Stimulated activated memory B cell treated with anti-CD40 and anti-IgM and Interleukin-4, amounts not matched to agents 10 μg/mL and 1 μg/mL and 100 μg/mL, for 72 hours (primary cell): ENCODE data around the gene ACVR1.

Experiments used
- ATAC-seq: fragments of 150-1000 bp; cut with Tn5 transposase; 2 replicates; pipeline ENCODE4 v1.10.0; 2021
- H3K27ac Mint-ChIP-seq: one replicate; pipeline ENCODE4 v1.8.0; 2022; ENCODE audit warnings: mild to moderate bottlenecking, mixed read lengths
- H3K27me3 Mint-ChIP-seq: one replicate; pipeline ENCODE4 v1.8.0; 2022; ENCODE audit warnings: mixed read lengths
- H3K36me3 Mint-ChIP-seq: one replicate; pipeline ENCODE4 v1.8.0; 2022; ENCODE audit warnings: mixed read lengths
- H3K4me1 Mint-ChIP-seq: one replicate; pipeline ENCODE4 v1.8.0; 2022; ENCODE audit warnings: mixed read lengths
- H3K4me3 Mint-ChIP-seq: one replicate; pipeline ENCODE4 v1.8.0; 2022; ENCODE audit warnings: mild to moderate bottlenecking, moderate library complexity, mixed read lengths
- H3K9me3 Mint-ChIP-seq: one replicate; pipeline ENCODE4 v1.8.0; 2022; ENCODE audit warnings: mixed read lengths

The ACVR1 gene

DNA sequence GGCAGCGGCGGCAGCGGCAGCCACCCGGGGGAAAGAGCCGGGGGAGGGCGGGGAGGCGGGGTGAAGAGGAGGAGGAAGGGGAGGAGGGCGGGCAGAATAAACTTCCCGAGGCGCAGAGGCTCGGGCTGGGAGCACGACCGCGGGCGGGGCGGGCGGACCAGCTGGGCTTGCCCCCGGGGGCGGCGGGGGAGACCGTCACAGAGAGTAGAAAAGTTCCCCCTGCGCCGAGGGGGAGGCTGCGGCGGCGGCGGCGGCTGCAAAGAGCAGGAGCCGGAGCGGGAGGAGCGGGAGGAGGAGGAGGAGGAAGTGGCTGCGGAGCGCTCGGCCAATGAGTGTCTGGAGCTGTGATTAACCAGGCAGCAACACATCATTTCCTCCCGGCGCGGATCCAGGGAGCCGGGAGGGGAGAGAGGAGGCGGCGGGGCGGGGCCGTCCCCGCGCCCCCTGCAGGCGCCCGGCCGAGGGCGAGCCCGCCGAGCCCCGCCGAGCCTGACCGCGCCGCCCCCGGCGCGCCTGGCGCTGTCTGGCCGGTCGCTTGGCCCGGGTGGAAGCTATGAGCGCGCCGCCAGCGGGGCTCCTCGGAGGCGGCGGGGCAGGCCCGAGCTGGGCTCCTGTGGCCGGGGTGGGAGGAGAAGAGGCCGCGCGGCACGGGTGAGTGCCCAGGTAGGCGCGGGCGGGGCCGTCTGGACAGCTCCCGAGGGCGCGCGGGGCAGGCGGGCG lies at the start of gene ACVR1:
Gene ACVR1, minus strand, starts transcription at position 265 of the 720 bp plus-strand sequence. CDS start 76,837 bp downstream, outside the sequence.
- H3K36me3 Mint-ChIP-seq, result no peaks in the 10 kb centered on the region
- ATAC-seq, result peak; percentile 90
- peak within 1 kb of the TSS; percentile 78 for H3K27ac Mint-ChIP-seq
- H3K4me1 Mint-ChIP-seq, result peaks cover 35% of the 10 kb centered on the region
- no peaks in the 10 kb centered on the region for H3K27me3 Mint-ChIP-seq
- H3K4me3 Mint-ChIP-seq, result peak within 1 kb of the TSS; percentile 87
- no peaks in the 10 kb centered on the region for H3K9me3 Mint-ChIP-seq

GRCh38 chr2:157925071-157925470 lies 48.9 kb upstream of the ACVR1 start:
- Mint-ChIP-seq H3K4me1 (no peaks in the 10 kb centered on the region), H3K9me3 (no peaks in the 10 kb centered on the region), H3K4me3 (no peak overlapping the region), H3K27me3 (peaks cover 19% of the 10 kb centered on the region), H3K36me3 (no peaks in the 10 kb centered on the region), H3K27ac (no peak overlapping the region)
- no peak for ATAC-seq

DNA sequence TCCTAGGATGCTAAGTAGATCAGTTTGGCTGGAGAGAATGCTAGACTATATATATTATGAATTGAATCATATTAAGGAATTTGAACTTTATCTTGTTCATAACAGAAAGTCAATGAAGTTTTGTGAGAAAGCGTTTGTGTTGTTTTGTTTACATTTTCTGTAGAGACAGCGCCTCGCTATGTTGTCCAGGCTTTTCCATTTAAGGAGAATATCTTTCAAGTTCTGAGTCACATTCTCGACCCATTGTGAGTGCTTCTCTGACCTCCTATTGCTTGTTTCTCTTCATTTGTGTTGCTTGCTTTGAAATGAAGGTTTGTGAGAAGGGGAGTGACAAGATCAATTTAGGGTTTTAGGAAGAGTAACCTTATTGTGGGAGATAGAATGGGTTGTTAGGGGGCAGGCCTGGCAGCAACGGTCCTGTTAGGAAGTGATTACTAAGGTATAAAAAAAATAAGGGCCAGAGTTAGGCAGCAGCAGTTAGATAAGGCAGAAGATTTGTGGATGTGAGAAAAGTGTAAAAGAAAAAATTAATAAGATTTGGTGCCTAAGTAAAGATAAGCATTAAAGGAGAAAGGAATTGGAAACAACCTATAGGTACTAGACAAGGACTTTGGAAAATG lies 47.6 kb upstream of the ACVR1 start:
- Mint-ChIP-seq H3K4me1 (no peaks in the 10 kb centered on the region), H3K27me3 (peaks cover 23% of the 10 kb centered on the region), H3K36me3 (no peaks in the 10 kb centered on the region), H3K9me3 (no peaks in the 10 kb centered on the region), H3K4me3 (no peak overlapping the region), H3K27ac (no peak overlapping the region)
- no peak for ATAC-seq

GRCh38 chr2:157922815-157923214 lies 46.7 kb upstream of the ACVR1 start:
- Mint-ChIP-seq H3K27ac (no peak overlapping the region), H3K9me3 (no peaks in the 10 kb centered on the region), H3K27me3 (peaks cover 23% of the 10 kb centered on the region), H3K36me3 (no peaks in the 10 kb centered on the region), H3K4me3 (no peak overlapping the region), H3K4me1 (no peaks in the 10 kb centered on the region)
- ATAC-seq, result no peak

DNA sequence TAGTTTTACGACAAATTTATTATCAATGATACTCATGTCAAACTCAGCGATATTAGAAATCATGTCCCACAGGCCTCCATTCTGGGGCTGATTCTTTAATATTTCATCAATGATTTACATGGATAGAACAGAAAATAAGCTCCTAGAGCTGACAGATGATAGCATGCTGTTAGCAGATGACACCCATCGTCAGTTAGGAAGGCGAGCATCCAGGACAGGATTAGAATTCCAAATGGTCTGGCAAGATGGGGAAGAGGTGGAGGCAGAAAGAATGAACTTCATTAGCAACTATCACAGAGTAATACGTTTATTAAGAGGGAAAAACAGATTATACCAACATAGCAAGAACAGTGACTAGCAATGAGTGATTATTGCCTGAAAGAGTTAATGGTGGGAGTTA lies 46.2 kb upstream of the ACVR1 start:
- H3K27me3 Mint-ChIP-seq, result peaks cover 23% of the 10 kb centered on the region
- H3K9me3 Mint-ChIP-seq, result no peaks in the 10 kb centered on the region
- ATAC-seq, result no peak
- no peak overlapping the region for H3K4me3 Mint-ChIP-seq
- H3K27ac Mint-ChIP-seq, result no peak overlapping the region
- no peaks in the 10 kb centered on the region for H3K36me3 Mint-ChIP-seq
- no peaks in the 10 kb centered on the region for H3K4me1 Mint-ChIP-seq

DNA sequence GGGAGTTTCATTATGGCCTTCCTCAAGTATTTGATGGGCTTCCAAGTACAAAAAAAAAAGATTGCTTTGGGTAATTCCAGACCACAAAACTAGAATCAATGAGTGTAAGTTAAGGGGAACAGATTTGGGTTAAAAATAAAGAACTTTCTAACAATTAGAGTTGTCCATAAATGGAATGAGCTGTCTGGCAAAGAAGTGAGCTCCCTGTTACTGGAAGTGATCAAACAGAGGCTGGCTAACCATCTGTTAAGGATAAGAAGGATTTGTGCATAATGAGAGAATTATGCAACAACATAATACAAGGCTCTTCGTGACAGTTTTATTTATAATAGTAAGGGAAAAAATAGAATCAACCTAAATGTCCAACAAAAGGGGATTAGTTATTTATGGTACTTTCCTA lies 44.6 kb upstream of the ACVR1 start:
- no peak overlapping the region for H3K27ac Mint-ChIP-seq
- H3K4me3 Mint-ChIP-seq, result no peak overlapping the region
- H3K4me1 Mint-ChIP-seq, result no peaks in the 10 kb centered on the region
- no peaks in the 10 kb centered on the region for H3K36me3 Mint-ChIP-seq
- no peaks in the 10 kb centered on the region for H3K9me3 Mint-ChIP-seq
- peaks cover 23% of the 10 kb centered on the region for H3K27me3 Mint-ChIP-seq
- no peak for ATAC-seq

DNA sequence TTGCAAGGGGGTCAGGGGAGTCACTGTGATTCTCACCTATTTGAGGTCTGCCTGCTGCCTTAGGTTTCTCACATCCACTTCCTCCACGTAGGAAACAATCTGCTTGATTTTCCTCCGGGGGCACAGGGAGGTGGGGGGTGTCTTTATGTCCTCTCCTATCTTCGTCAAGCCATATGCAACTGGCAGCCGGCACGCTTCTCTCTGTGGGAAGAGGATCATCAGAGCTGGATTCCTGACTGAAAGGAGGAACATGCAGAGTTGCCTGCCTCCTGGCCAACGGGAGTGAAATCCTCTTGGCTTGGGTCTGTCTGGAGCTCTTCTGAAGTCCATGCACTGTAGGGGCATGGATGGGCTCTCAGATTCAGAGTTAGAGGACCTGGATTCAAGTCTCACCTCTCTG lies 43.1 kb upstream of the ACVR1 start:
- H3K4me1 Mint-ChIP-seq, result no peaks in the 10 kb centered on the region
- no peak overlapping the region for H3K27ac Mint-ChIP-seq
- ATAC-seq, result no peak
- peaks cover 10% of the 10 kb centered on the region for H3K27me3 Mint-ChIP-seq
- H3K36me3 Mint-ChIP-seq, result no peaks in the 10 kb centered on the region
- H3K4me3 Mint-ChIP-seq, result no peak overlapping the region
- H3K9me3 Mint-ChIP-seq, result no peaks in the 10 kb centered on the region

DNA sequence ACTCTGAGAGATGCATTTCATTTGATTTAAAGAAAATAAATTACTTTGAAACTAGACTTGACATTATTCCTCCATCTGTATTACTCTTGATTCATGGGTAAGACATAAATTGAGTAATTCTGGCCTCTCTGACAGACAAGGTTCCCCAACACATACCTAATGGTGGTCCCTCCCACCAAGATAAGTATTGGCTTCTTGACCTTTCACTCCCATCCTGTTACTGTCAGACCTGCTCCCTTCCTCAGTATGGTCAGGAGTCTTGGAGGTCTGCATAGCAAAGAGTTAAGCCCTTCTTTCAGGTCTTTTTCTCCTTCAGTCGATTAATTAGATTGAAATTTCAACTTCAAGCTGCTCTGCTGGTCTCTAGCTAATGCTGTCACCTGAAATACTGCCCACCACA lies 42.2 kb upstream of the ACVR1 start:
- no peak overlapping the region for H3K4me3 Mint-ChIP-seq
- no peak overlapping the region for H3K27ac Mint-ChIP-seq
- H3K36me3 Mint-ChIP-seq, result no peaks in the 10 kb centered on the region
- ATAC-seq, result no peak
- peaks cover 10% of the 10 kb centered on the region for H3K27me3 Mint-ChIP-seq
- H3K9me3 Mint-ChIP-seq, result no peaks in the 10 kb centered on the region
- no peaks in the 10 kb centered on the region for H3K4me1 Mint-ChIP-seq

DNA sequence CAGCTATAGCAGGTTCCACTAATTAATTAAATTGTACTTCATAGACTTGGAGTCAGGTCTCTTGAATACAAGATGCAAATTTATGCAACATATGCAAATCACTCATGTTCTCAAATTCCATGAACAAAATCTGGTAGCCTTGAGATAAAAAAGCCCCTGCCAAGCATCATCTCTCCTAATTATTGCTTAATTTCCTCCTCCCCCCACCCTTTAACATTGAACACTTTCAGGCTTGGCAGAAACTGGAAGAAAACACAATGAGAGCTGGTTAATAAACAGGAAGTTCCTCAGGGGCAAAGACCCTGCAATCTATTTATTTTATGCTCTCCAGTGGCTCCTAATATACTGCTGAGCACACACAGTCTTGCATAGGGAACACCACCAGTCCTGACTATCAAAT lies 35.6 kb upstream of the ACVR1 start:
- no peak overlapping the region for H3K27ac Mint-ChIP-seq
- no peak overlapping the region for H3K4me3 Mint-ChIP-seq
- no peaks in the 10 kb centered on the region for H3K36me3 Mint-ChIP-seq
- ATAC-seq, result no peak
- peaks cover 2% of the 10 kb centered on the region for H3K4me1 Mint-ChIP-seq
- H3K27me3 Mint-ChIP-seq, result peaks cover 21% of the 10 kb centered on the region
- no peaks in the 10 kb centered on the region for H3K9me3 Mint-ChIP-seq

GRCh38 chr2:157911246-157911645 lies 35.1 kb upstream of the ACVR1 start:
- no peaks in the 10 kb centered on the region for H3K36me3 Mint-ChIP-seq
- no peak overlapping the region for H3K27ac Mint-ChIP-seq
- no peak for ATAC-seq
- peaks cover 21% of the 10 kb centered on the region for H3K27me3 Mint-ChIP-seq
- H3K4me1 Mint-ChIP-seq, result peaks cover 6% of the 10 kb centered on the region
- no peaks in the 10 kb centered on the region for H3K9me3 Mint-ChIP-seq
- H3K4me3 Mint-ChIP-seq, result no peak overlapping the region

DNA sequence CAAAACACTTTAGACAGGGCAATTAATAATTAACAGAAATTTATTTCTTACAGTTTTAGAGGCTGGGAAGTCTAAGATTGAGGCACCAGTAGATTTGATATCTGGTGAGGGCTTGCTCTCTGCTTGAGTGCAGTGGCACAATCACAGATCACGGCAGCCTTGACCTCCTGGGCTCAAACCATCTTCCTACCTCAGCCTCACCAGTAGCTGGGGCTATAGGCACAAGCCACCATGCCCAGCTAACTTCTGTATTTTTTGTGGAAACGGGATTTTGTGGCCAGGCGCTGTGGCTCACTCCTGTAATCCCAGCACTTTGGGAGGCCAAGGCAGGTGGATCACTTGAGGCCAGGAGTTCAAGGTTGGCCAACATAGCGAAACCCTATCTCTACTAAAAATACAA lies 29.0 kb upstream of the ACVR1 start:
- Mint-ChIP-seq H3K36me3 (no peaks in the 10 kb centered on the region), H3K4me1 (peaks cover 19% of the 10 kb centered on the region), H3K4me3 (no peak overlapping the region), H3K27me3 (peaks cover 4% of the 10 kb centered on the region), H3K9me3 (no peaks in the 10 kb centered on the region), H3K27ac (no peak overlapping the region)
- no peak for ATAC-seq

DNA sequence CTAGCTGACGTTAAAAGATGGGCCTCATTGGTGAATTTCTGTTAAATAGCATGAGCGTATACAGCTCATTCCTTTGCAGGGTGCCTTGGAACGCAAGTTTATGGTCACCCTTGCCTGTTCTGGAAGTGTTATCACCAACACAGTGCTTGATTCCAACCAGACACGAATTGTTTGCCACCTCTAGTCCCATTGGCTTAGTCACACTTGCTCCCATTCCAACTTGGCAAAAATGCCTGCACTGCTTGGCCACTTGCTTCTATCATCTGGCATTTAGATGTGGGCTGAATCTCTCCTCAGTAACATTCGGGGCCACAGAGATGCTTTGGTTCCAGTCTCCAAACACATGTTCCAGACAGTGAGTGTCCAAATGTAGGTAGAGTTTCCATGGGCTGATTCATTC lies 27.5 kb upstream of the ACVR1 start:
- Mint-ChIP-seq H3K27me3 (no peaks in the 10 kb centered on the region), H3K4me3 (no peak overlapping the region), H3K36me3 (no peaks in the 10 kb centered on the region), H3K4me1 (peaks cover 32% of the 10 kb centered on the region), H3K27ac (no peak overlapping the region), H3K9me3 (no peaks in the 10 kb centered on the region)
- no peak for ATAC-seq

GRCh38 chr2:157903151-157903550 lies 27.0 kb upstream of the ACVR1 start:
- Mint-ChIP-seq H3K27ac (peak overlapping the region; percentile 53), H3K36me3 (no peaks in the 10 kb centered on the region), H3K4me1 (peaks cover 37% of the 10 kb centered on the region), H3K27me3 (no peaks in the 10 kb centered on the region), H3K9me3 (no peaks in the 10 kb centered on the region), H3K4me3 (no peak overlapping the region)
- no peak for ATAC-seq

GRCh38 chr2:157902692-157903091 lies 26.6 kb upstream of the ACVR1 start:
- Mint-ChIP-seq H3K36me3 (peaks cover 3% of the 10 kb centered on the region), H3K4me3 (no peak overlapping the region), H3K4me1 (peaks cover 41% of the 10 kb centered on the region), H3K9me3 (peaks cover 2% of the 10 kb centered on the region), H3K27ac (peak overlapping the region; percentile 53), H3K27me3 (no peaks in the 10 kb centered on the region)
- no peak for ATAC-seq

GRCh38 chr2:157901325-157901724 lies 25.2 kb upstream of the ACVR1 start:
- Mint-ChIP-seq H3K27ac (peak overlapping the region; percentile 52), H3K9me3 (peaks cover 2% of the 10 kb centered on the region), H3K27me3 (no peaks in the 10 kb centered on the region), H3K4me3 (no peak overlapping the region), H3K36me3 (peaks cover 5% of the 10 kb centered on the region), H3K4me1 (peaks cover 45% of the 10 kb centered on the region)
- no peak for ATAC-seq

DNA sequence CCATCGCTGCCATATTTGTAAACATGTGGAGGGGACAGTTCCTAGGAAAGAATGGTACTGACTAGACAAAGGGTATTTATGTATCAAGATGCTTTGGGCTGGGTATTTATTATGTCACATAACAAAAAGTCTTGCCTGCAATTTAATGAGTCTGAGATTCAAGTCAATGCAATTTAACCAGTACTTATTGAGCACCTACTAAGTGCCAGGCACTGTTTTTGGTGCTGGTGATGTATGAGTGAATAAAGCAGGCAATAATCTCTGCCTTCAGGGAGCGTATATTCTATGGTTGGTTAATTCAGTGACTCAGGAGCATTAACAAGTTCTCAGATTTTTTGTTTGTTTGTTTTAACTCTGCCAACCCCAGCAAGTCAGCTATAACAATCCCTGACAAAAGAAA lies 24.6 kb upstream of the ACVR1 start:
- Mint-ChIP-seq H3K27me3 (no peaks in the 10 kb centered on the region), H3K4me1 (peaks cover 45% of the 10 kb centered on the region), H3K36me3 (peaks cover 5% of the 10 kb centered on the region), H3K9me3 (peaks cover 2% of the 10 kb centered on the region), H3K4me3 (no peak overlapping the region), H3K27ac (peak overlapping the region; percentile 88)
- ATAC-seq, result no peak
